Activated CD4-positive, alpha-beta T cell treated with anti-CD3 and anti-CD28 coated beads, Interleukin-2, amount 10 ng/mL, durations not matched to agents 7 days and 5 days (primary cell): Measurements from ENCODE around the gene ZNF608. TPM values are rescaled to one million over a fixed set of nuclear protein-coding genes. Genes with fewer than 3 reads are reported as not detected.

Experiments
- CTCF ChIA-PET: fragments of 350-600 bp; sonication (Branson Sonifier 250); formaldehyde crosslinking; loops from one replicate; lab custom pipeline; 2021; ENCODE audit warnings: antibody characterized with exemption; lab: Charles Lee
- POLR2A ChIA-PET: fragments of 350-600 bp; sonication (Branson Sonifier 250); formaldehyde crosslinking; loops from one replicate; lab custom pipeline; 2021; ENCODE audit warnings: antibody characterized with exemption; lab: Charles Lee
- DNase-seq: peaks from one replicate; pipeline ENCODE4 v3.0.0-alpha.2; 2020
- H3K27ac Mint-ChIP-seq: one replicate; pipeline ENCODE4 v1.8.0; 2021; ENCODE audit warnings: mild to moderate bottlenecking, moderate library complexity, mixed read lengths
- H3K27me3 Mint-ChIP-seq: one replicate; pipeline ENCODE4 v1.8.0; 2021; ENCODE audit warnings: mixed read lengths
- H3K36me3 Mint-ChIP-seq: one replicate; pipeline ENCODE4 v1.8.0; 2021; ENCODE audit warnings: low read depth, mixed read lengths
- H3K4me1 Mint-ChIP-seq: one replicate; pipeline ENCODE4 v1.8.0; 2021; ENCODE audit warnings: mixed read lengths
- H3K4me3 Mint-ChIP-seq: one replicate; pipeline ENCODE4 v1.8.0; 2021; ENCODE audit warnings: mild to moderate bottlenecking, moderate library complexity, mixed read lengths
- H3K9me3 Mint-ChIP-seq: one replicate; pipeline ENCODE4 v1.8.0; 2021; ENCODE audit warnings: mixed read lengths
- total RNA-seq, 2 experiments: library from RNA; stranded (reverse); gene quantifications; one replicate each; pipeline ENCODE4 v1.2.3, GENCODE V29; 2021

Gene ZNF608
- total RNA-seq, 2 experiments from 2014 or later: not detected

- ChIA-PET CTCF (no interaction called here), POLR2A (no interaction called here)
- Mint-ChIP-seq H3K27me3 (peaks cover 3% of the 10 kb centered on the region), H3K4me3 (no peak overlapping the region), H3K9me3 (no peaks in the 10 kb centered on the region), H3K4me1 (no peaks in the 10 kb centered on the region), H3K27ac (no peak overlapping the region), H3K36me3 (no peaks in the 10 kb centered on the region)
- DNase-seq: no peak
These were observed 18.0 kb downstream of the ZNF608 start for GRCh38 chr5:124728331-124728967.

GRCh38 chr5:124726631-124727362, 19.6 kb downstream of the ZNF608 start:
- Mint-ChIP-seq H3K27me3 (no peaks in the 10 kb centered on the region), H3K4me3 (no peak overlapping the region), H3K9me3 (no peaks in the 10 kb centered on the region), H3K4me1 (no peaks in the 10 kb centered on the region), H3K36me3 (no peaks in the 10 kb centered on the region), H3K27ac (no peak overlapping the region)
- CTCF ChIA-PET: interaction anchor here (0.6 kb wide), 1 partner anchor 51 kb away, joined by 3 read pairs; no protein-coding TSS in a partner anchor
- POLR2A ChIA-PET: no interaction called here
- no peak for DNase-seq

GRCh38 chr5:124725622-124726258, 20.7 kb downstream of the ZNF608 start:
- Mint-ChIP-seq H3K27ac (no peak overlapping the region), H3K4me1 (no peaks in the 10 kb centered on the region), H3K4me3 (no peak overlapping the region), H3K36me3 (no peaks in the 10 kb centered on the region), H3K27me3 (no peaks in the 10 kb centered on the region), H3K9me3 (no peaks in the 10 kb centered on the region)
- POLR2A ChIA-PET: interaction anchor here (0.6 kb wide), 1 partner anchor 1547 kb away, joined by 3 read pairs; no protein-coding TSS in a partner anchor
- CTCF ChIA-PET: interaction anchor here (0.5 kb wide), 1 partner anchor 962 kb away, joined by 3 read pairs; no protein-coding TSS in a partner anchor
- DNase-seq: no peak

- Mint-ChIP-seq H3K36me3 (no peaks in the 10 kb centered on the region), H3K9me3 (no peaks in the 10 kb centered on the region), H3K27ac (no peak overlapping the region), H3K27me3 (no peaks in the 10 kb centered on the region), H3K4me1 (no peaks in the 10 kb centered on the region), H3K4me3 (no peak overlapping the region)
- ChIA-PET POLR2A (interaction anchor here (0.6 kb wide), 1 partner anchor 1548 kb away, joined by 3 read pairs; no protein-coding TSS in a partner anchor), CTCF (interaction anchor here (0.5 to 0.6 kb wide), 2 partner anchors 84 to 961 kb away, joined by 3 read pairs; no protein-coding TSS in a partner anchor)
- no peak for DNase-seq
These were observed 21.4 kb downstream of the ZNF608 start for GRCh38 chr5:124725040-124725434.

GRCh38 chr5:124724357-124725039, 21.9 kb downstream of the ZNF608 start:
- Mint-ChIP-seq H3K4me1 (no peaks in the 10 kb centered on the region), H3K9me3 (no peaks in the 10 kb centered on the region), H3K36me3 (no peaks in the 10 kb centered on the region), H3K4me3 (no peak overlapping the region), H3K27me3 (no peaks in the 10 kb centered on the region), H3K27ac (no peak overlapping the region)
- no peak for DNase-seq
- CTCF ChIA-PET: interaction anchor here (0.6 kb wide), 1 partner anchor 84 kb away, joined by 3 read pairs; no protein-coding TSS in a partner anchor
- POLR2A ChIA-PET: no interaction called here

- H3K9me3 Mint-ChIP-seq: no peaks in the 10 kb centered on the region
- H3K27ac Mint-ChIP-seq: no peak overlapping the region
- POLR2A ChIA-PET: no interaction called here
- no peaks in the 10 kb centered on the region for H3K4me1 Mint-ChIP-seq
- no peaks in the 10 kb centered on the region for H3K27me3 Mint-ChIP-seq
- DNase-seq: no peak
- no peak overlapping the region for H3K4me3 Mint-ChIP-seq
- H3K36me3 Mint-ChIP-seq: no peaks in the 10 kb centered on the region
- CTCF ChIA-PET: no interaction called here
These were observed 25.2 kb downstream of the ZNF608 start for GRCh38 chr5:124721229-124721735.

GRCh38 chr5:124720593-124720992, 25.8 kb downstream of the ZNF608 start:
- Mint-ChIP-seq H3K27ac (no peak overlapping the region), H3K36me3 (no peaks in the 10 kb centered on the region), H3K9me3 (no peaks in the 10 kb centered on the region), H3K4me3 (no peak overlapping the region), H3K27me3 (no peaks in the 10 kb centered on the region), H3K4me1 (no peaks in the 10 kb centered on the region)
- CTCF ChIA-PET: no interaction called here
- no peak for DNase-seq
- POLR2A ChIA-PET: no interaction called here

- Mint-ChIP-seq H3K27ac (no peak overlapping the region), H3K36me3 (no peaks in the 10 kb centered on the region), H3K4me1 (no peaks in the 10 kb centered on the region), H3K9me3 (no peaks in the 10 kb centered on the region), H3K4me3 (no peak overlapping the region), H3K27me3 (no peaks in the 10 kb centered on the region)
- POLR2A ChIA-PET: no interaction called here
- CTCF ChIA-PET: no interaction called here
- DNase-seq: no peak
These were observed 27.1 kb downstream of the ZNF608 start for GRCh38 chr5:124719113-124719967.

GRCh38 chr5:124718380-124718789, 28.1 kb downstream of the ZNF608 start:
- no peak for DNase-seq
- POLR2A ChIA-PET: no interaction called here
- no peak overlapping the region for H3K4me3 Mint-ChIP-seq
- no peaks in the 10 kb centered on the region for H3K36me3 Mint-ChIP-seq
- CTCF ChIA-PET: no interaction called here
- H3K27me3 Mint-ChIP-seq: no peaks in the 10 kb centered on the region
- no peaks in the 10 kb centered on the region for H3K9me3 Mint-ChIP-seq
- H3K4me1 Mint-ChIP-seq: no peaks in the 10 kb centered on the region
- H3K27ac Mint-ChIP-seq: no peak overlapping the region

GRCh38 chr5:124716169-124716568, 30.3 kb downstream of the ZNF608 start:
- H3K27ac Mint-ChIP-seq: no peak overlapping the region
- ChIA-PET CTCF (no interaction called here), POLR2A (no interaction called here)
- no peak overlapping the region for H3K4me3 Mint-ChIP-seq
- H3K36me3 Mint-ChIP-seq: no peaks in the 10 kb centered on the region
- no peaks in the 10 kb centered on the region for H3K9me3 Mint-ChIP-seq
- H3K4me1 Mint-ChIP-seq: no peaks in the 10 kb centered on the region
- no peak for DNase-seq
- no peaks in the 10 kb centered on the region for H3K27me3 Mint-ChIP-seq

- ChIA-PET CTCF (interaction anchor here (0.6 kb wide), 1 partner anchor 71 kb away, joined by 4 read pairs; no protein-coding TSS in a partner anchor), POLR2A (no interaction called here)
- no peak for DNase-seq
- H3K36me3 Mint-ChIP-seq: no peaks in the 10 kb centered on the region
- no peaks in the 10 kb centered on the region for H3K9me3 Mint-ChIP-seq
- H3K27ac Mint-ChIP-seq: no peak overlapping the region
- H3K4me3 Mint-ChIP-seq: no peak overlapping the region
- H3K4me1 Mint-ChIP-seq: no peaks in the 10 kb centered on the region
- H3K27me3 Mint-ChIP-seq: no peaks in the 10 kb centered on the region
These were observed 31.5 kb downstream of the ZNF608 start for GRCh38 chr5:124714910-124715309.

GRCh38 chr5:124713595-124713994, 32.8 kb downstream of the ZNF608 start:
- H3K4me1 Mint-ChIP-seq: no peaks in the 10 kb centered on the region
- no peaks in the 10 kb centered on the region for H3K9me3 Mint-ChIP-seq
- no peak overlapping the region for H3K4me3 Mint-ChIP-seq
- POLR2A ChIA-PET: interaction anchor here (0.6 kb wide), 1 partner anchor 269 kb away, joined by 3 read pairs; no protein-coding TSS in a partner anchor
- CTCF ChIA-PET: no interaction called here
- no peaks in the 10 kb centered on the region for H3K36me3 Mint-ChIP-seq
- no peaks in the 10 kb centered on the region for H3K27me3 Mint-ChIP-seq
- DNase-seq: no peak
- H3K27ac Mint-ChIP-seq: no peak overlapping the region
